ENCODE results near the gene CLDN20. TPM values are rescaled to one million over a fixed set of nuclear protein-coding genes. Genes with fewer than 3 reads are reported as not detected.
"Not testable (repeated sequence)": the region's sequence is repeated elsewhere in the genome, so short reads cannot be mapped to it uniquely, and the experiment has no call there.

Gene CLDN20
- total RNA-seq, 2 experiments from 2014 or later, result not detected

- no peaks in the 10 kb centered on the region for H3K9me3 Mint-ChIP-seq
- no peak for DNase-seq
- peaks cover 38% of the 10 kb centered on the region for H3K36me3 Mint-ChIP-seq (ENCODE audit: low read depth)
- POLR2A ChIA-PET, result interaction anchor here (0.6 to 1.6 kb wide), 2 partner anchors 35 to 141 kb away, joined by 3 to 5 read pairs; no protein-coding TSS in a partner anchor
- peaks cover 48% of the 10 kb centered on the region for H3K4me1 Mint-ChIP-seq
- H3K27me3 Mint-ChIP-seq, result no peaks in the 10 kb centered on the region
- H3K27ac Mint-ChIP-seq, result no peak overlapping the region
- H3K4me3 Mint-ChIP-seq, result no peak overlapping the region
- CTCF ChIA-PET, result interaction anchor here (0.6 kb wide), 1 partner anchor 1970 kb away, joined by 3 read pairs; no protein-coding TSS in a partner anchor
Observed at GRCh38 chr6:155311583-155311982, 47.8 kb downstream of the CLDN20 start.

GRCh38 chr6:155312950-155313349 is 49.1 kb downstream of the CLDN20 start:
- H3K27me3 Mint-ChIP-seq, result not testable (repeated sequence)

GRCh38 chr6:155313602-155314091 is 49.8 kb downstream of the CLDN20 start:
- no peaks in the 10 kb centered on the region for H3K27me3 Mint-ChIP-seq
- peak overlapping the region; percentile 92 for H3K27ac Mint-ChIP-seq
- no peak for DNase-seq
- peaks cover 44% of the 10 kb centered on the region for H3K4me1 Mint-ChIP-seq
- CTCF ChIA-PET, result interaction anchor here (1.3 kb wide), 1 partner anchor 160 kb away, joined by 7 read pairs; no protein-coding TSS in a partner anchor
- H3K4me3 Mint-ChIP-seq, result peak overlapping the region; percentile 85
- H3K9me3 Mint-ChIP-seq, result no peaks in the 10 kb centered on the region
- POLR2A ChIA-PET, result interaction anchor here (0.9 to 5.3 kb wide), 8 partner anchors 10 to 1708 kb away, joined by 3 to 31 read pairs (median 12); no protein-coding TSS in a partner anchor
- H3K36me3 Mint-ChIP-seq (ENCODE audit: low read depth), result peaks cover 28% of the 10 kb centered on the region

More at GRCh38 chr6:155312950-155313349, 49.1 kb downstream of the CLDN20 start:
- Mint-ChIP-seq H3K4me3 (peak overlapping the region; percentile 85), H3K36me3 (ENCODE audit: low read depth) (peaks cover 32% of the 10 kb centered on the region), H3K4me1 (peaks cover 45% of the 10 kb centered on the region)
- POLR2A ChIA-PET, result interaction anchor here (0.9 to 5.3 kb wide), 9 partner anchors 9 to 1708 kb away, joined by 3 to 31 read pairs (median 10); no protein-coding TSS in a partner anchor
- H3K27ac Mint-ChIP-seq, H3K9me3 Mint-ChIP-seq, DNase-seq: not testable (repeated sequence)
- CTCF ChIA-PET, result interaction anchor here (0.7 kb wide), 1 partner anchor 67 kb away, joined by 3 read pairs; no protein-coding TSS in a partner anchor

GRCh38 chr6:155314092-155314772 is 50.4 kb downstream of the CLDN20 start, which contains the start of gene TFB1M:
TFB1M (minus strand) TSS chr6:155314484; CDS start chr6:155314428, 56 bp downstream.
- peak; percentile 99 for DNase-seq
- Mint-ChIP-seq H3K4me3 (peak within 1 kb of the TSS; percentile 85), H3K9me3 (no peaks in the 10 kb centered on the region), H3K27ac (peak within 1 kb of the TSS; percentile 92), H3K27me3 (no peaks in the 10 kb centered on the region), H3K36me3 (ENCODE audit: low read depth) (peaks cover 25% of the 10 kb centered on the region), H3K4me1 (peaks cover 42% of the 10 kb centered on the region)
- CTCF ChIA-PET, result interaction anchor here (0.8 to 3.1 kb wide), 10 partner anchors 10 to 1372 kb away, joined by 3 to 27 read pairs (median 4); no protein-coding TSS in a partner anchor
- POLR2A ChIA-PET, result interaction anchor here (0.9 to 5.3 kb wide), 15 partner anchors 10 to 1707 kb away, joined by 3 to 31 read pairs (median 7); no protein-coding TSS in a partner anchor

- Mint-ChIP-seq H3K27me3 (peaks cover 1% of the 10 kb centered on the region), H3K36me3 (ENCODE audit: low read depth) (peaks cover 21% of the 10 kb centered on the region), H3K4me1 (peaks cover 45% of the 10 kb centered on the region), H3K9me3 (no peaks in the 10 kb centered on the region), H3K4me3 (peak overlapping the region; percentile 85), H3K27ac (peak overlapping the region; percentile 92)
- ChIA-PET CTCF (interaction anchor here (0.8 to 3.1 kb wide), 15 partner anchors 11 to 1372 kb away, joined by 3 to 27 read pairs (median 4); no protein-coding TSS in a partner anchor), POLR2A (interaction anchor here (0.8 to 5.3 kb wide), 14 partner anchors 11 to 1706 kb away, joined by 3 to 31 read pairs (median 6); no protein-coding TSS in a partner anchor)
- peak; percentile 75 for DNase-seq
Observed at GRCh38 chr6:155314773-155315515, 51.1 kb downstream of the CLDN20 start.

- DNase-seq, result no peak
- Mint-ChIP-seq H3K4me3 (peak overlapping the region; percentile 85), H3K36me3 (ENCODE audit: low read depth) (peaks cover 16% of the 10 kb centered on the region), H3K4me1 (peaks cover 42% of the 10 kb centered on the region), H3K27me3 (peaks cover 1% of the 10 kb centered on the region), H3K27ac (peak overlapping the region; percentile 92), H3K9me3 (no peaks in the 10 kb centered on the region)
- POLR2A ChIA-PET, result interaction anchor here (0.8 to 5.3 kb wide), 14 partner anchors 11 to 1706 kb away, joined by 3 to 31 read pairs (median 6); no protein-coding TSS in a partner anchor
- CTCF ChIA-PET, result interaction anchor here (0.8 to 3.1 kb wide), 13 partner anchors 11 to 530 kb away, joined by 3 to 27 read pairs (median 4); no protein-coding TSS in a partner anchor
Observed at GRCh38 chr6:155315516-155315871, 51.7 kb downstream of the CLDN20 start.

GRCh38 chr6:155316419-155316818 is 52.6 kb downstream of the CLDN20 start:
- peaks cover 38% of the 10 kb centered on the region for H3K4me1 Mint-ChIP-seq
- peak overlapping the region; percentile 29 for H3K4me3 Mint-ChIP-seq
- H3K27me3 Mint-ChIP-seq, result peaks cover 1% of the 10 kb centered on the region
- no peaks in the 10 kb centered on the region for H3K9me3 Mint-ChIP-seq
- no peak for DNase-seq
- CTCF ChIA-PET, result interaction anchor here (0.8 to 3.1 kb wide), 9 partner anchors 11 to 529 kb away, joined by 3 to 27 read pairs (median 4); no protein-coding TSS in a partner anchor
- H3K27ac Mint-ChIP-seq, result no peak overlapping the region
- H3K36me3 Mint-ChIP-seq (ENCODE audit: low read depth), result peaks cover 13% of the 10 kb centered on the region
- POLR2A ChIA-PET, result interaction anchor here (0.8 to 5.3 kb wide), 4 partner anchors 102 to 1705 kb away, joined by 3 to 31 read pairs (median 14); no protein-coding TSS in a partner anchor

- Mint-ChIP-seq H3K36me3 (ENCODE audit: low read depth) (peaks cover 7% of the 10 kb centered on the region), H3K9me3 (no peaks in the 10 kb centered on the region), H3K27ac (no peak overlapping the region), H3K27me3 (peaks cover 1% of the 10 kb centered on the region), H3K4me3 (no peak overlapping the region), H3K4me1 (peaks cover 31% of the 10 kb centered on the region)
- POLR2A ChIA-PET, result interaction anchor here (5.3 kb wide), 1 partner anchor 146 kb away, joined by 31 read pairs; no protein-coding TSS in a partner anchor
- no peak for DNase-seq
- CTCF ChIA-PET, result interaction anchor here (0.8 to 3.1 kb wide), 9 partner anchors 11 to 449 kb away, joined by 3 to 27 read pairs (median 4); no protein-coding TSS in a partner anchor
Observed at GRCh38 chr6:155317186-155317585, 53.4 kb downstream of the CLDN20 start.

GRCh38 chr6:155319902-155320301 is 56.1 kb downstream of the CLDN20 start:
- POLR2A ChIA-PET, result no interaction called here
- Mint-ChIP-seq H3K9me3 (no peaks in the 10 kb centered on the region), H3K27me3 (peaks cover 1% of the 10 kb centered on the region), H3K27ac (no peak overlapping the region), H3K4me1 (peaks cover 17% of the 10 kb centered on the region), H3K4me3 (no peak overlapping the region), H3K36me3 (ENCODE audit: low read depth) (no peaks in the 10 kb centered on the region)
- CTCF ChIA-PET, result interaction anchor here (0.8 to 2.6 kb wide), 3 partner anchors 9 to 391 kb away, joined by 3 to 6 read pairs (median 3); no protein-coding TSS in a partner anchor
- no peak for DNase-seq

GRCh38 chr6:155324172-155324571 is 60.4 kb downstream of the CLDN20 start:
- no peaks in the 10 kb centered on the region for H3K9me3 Mint-ChIP-seq
- H3K27me3 Mint-ChIP-seq, result peaks cover 1% of the 10 kb centered on the region
- H3K4me1 Mint-ChIP-seq, result peaks cover 9% of the 10 kb centered on the region
- no peak for DNase-seq
- CTCF ChIA-PET, result no interaction called here
- no peak overlapping the region for H3K27ac Mint-ChIP-seq
- no peak overlapping the region for H3K4me3 Mint-ChIP-seq
- no peaks in the 10 kb centered on the region for H3K36me3 Mint-ChIP-seq (ENCODE audit: low read depth)
- POLR2A ChIA-PET, result no interaction called here

- Mint-ChIP-seq H3K4me1 (peaks cover 3% of the 10 kb centered on the region), H3K9me3 (no peaks in the 10 kb centered on the region), H3K36me3 (ENCODE audit: low read depth) (no peaks in the 10 kb centered on the region), H3K27ac (no peak overlapping the region), H3K4me3 (no peak overlapping the region), H3K27me3 (no peaks in the 10 kb centered on the region)
- no peak for DNase-seq
- CTCF ChIA-PET, result interaction anchor here (1.0 kb wide), 1 partner anchor 397 kb away, joined by 3 read pairs; no protein-coding TSS in a partner anchor
- POLR2A ChIA-PET, result no interaction called here
Observed at GRCh38 chr6:155324993-155325392, 61.2 kb downstream of the CLDN20 start.

Data from activated CD4-positive, alpha-beta memory T cell treated with anti-CD3 and anti-CD28 coated beads, Interleukin-2, amount 10 ng/mL, durations not matched to agents 7 days and 5 days (primary cell).